GM12874 (cell line): ENCODE results near the gene ACTBL2.

Source experiments
- TF ChIP-seq, protein P1 (sequence below): IDR thresholded peaks from 2 replicates; pipeline ENCODE4 v1.5.1; 2011; ENCODE audit warnings: low read depth, mild to moderate bottlenecking, control low read depth, low read length, moderate library complexity; ENCODE audit not compliant: insufficient read depth

ACTBL2 gene

DNA sequence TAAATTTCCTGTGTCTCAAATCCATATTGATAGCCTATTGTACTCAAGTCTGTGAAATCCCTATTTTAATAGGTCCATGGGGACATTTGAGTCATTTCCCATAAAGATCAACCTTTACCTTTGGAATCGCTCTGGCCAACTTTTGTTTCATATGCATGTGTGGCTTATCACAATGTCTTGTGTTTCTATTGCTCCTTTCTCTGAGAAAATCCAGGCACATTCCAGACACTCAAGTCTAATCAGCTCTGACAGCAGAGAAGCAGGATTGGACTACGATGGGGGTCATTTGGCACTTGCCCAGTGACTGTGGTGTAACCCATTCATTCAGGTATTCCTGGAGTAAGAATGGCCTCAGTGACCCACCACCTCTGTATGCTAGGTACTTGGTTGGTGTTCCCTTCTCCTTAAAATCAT lies 48.4 kb downstream of the ACTBL2 start:
- TF ChIP-seq, protein P1, sequence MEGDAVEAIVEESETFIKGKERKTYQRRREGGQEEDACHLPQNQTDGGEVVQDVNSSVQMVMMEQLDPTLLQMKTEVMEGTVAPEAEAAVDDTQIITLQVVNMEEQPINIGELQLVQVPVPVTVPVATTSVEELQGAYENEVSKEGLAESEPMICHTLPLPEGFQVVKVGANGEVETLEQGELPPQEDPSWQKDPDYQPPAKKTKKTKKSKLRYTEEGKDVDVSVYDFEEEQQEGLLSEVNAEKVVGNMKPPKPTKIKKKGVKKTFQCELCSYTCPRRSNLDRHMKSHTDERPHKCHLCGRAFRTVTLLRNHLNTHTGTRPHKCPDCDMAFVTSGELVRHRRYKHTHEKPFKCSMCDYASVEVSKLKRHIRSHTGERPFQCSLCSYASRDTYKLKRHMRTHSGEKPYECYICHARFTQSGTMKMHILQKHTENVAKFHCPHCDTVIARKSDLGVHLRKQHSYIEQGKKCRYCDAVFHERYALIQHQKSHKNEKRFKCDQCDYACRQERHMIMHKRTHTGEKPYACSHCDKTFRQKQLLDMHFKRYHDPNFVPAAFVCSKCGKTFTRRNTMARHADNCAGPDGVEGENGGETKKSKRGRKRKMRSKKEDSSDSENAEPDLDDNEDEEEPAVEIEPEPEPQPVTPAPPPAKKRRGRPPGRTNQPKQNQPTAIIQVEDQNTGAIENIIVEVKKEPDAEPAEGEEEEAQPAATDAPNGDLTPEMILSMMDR, result no peak

DNA sequence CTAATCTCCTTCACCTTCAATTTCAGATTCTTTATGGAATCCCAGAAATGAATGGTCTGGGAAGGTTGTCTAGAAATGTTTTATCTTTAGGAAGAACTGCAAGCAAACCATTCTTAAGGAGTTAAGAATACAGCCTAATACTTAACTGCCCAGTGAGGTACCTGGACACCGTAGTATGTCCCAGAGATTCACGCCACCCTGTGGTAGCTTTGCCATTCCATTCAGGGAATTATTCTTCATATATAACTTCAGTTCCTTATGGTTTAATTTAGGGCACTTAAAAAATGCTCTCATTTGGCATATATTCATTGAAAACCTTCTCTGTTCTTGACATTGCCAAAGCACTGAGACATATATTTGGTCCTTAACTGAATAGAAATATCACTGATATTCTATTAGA lies 49.7 kb downstream of the ACTBL2 start:
- TF ChIP-seq, protein P1, result no peak

DNA sequence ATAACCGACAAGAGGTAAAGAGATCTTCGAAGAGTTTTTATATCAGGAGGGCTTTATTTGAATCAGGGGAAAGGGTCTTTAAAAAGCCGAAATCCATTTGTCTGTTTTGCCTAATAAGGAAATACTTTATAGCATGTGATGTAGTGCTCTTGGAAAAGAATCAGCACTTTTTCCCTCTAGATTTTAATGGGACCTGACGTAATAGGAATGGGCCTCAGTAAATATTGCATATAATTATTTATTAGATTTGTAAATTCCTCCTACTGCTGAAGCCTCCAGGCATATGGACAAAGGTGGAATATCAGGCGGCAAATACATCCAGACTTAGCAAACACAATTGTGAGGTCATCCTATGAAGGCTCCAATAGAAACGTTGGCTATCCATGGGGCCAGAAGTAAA lies 50.9 kb downstream of the ACTBL2 start:
- TF ChIP-seq, protein P1, result no peak
